ENCODE measurements around the gene TELO2. TPM values are rescaled to one million over a fixed set of nuclear protein-coding genes. Genes with fewer than 3 reads are reported as not detected.

TELO2 gene
- polyA plus RNA-seq, 3 donors: 7.3 to 58.1 (median 11.4) TPM

DNA sequence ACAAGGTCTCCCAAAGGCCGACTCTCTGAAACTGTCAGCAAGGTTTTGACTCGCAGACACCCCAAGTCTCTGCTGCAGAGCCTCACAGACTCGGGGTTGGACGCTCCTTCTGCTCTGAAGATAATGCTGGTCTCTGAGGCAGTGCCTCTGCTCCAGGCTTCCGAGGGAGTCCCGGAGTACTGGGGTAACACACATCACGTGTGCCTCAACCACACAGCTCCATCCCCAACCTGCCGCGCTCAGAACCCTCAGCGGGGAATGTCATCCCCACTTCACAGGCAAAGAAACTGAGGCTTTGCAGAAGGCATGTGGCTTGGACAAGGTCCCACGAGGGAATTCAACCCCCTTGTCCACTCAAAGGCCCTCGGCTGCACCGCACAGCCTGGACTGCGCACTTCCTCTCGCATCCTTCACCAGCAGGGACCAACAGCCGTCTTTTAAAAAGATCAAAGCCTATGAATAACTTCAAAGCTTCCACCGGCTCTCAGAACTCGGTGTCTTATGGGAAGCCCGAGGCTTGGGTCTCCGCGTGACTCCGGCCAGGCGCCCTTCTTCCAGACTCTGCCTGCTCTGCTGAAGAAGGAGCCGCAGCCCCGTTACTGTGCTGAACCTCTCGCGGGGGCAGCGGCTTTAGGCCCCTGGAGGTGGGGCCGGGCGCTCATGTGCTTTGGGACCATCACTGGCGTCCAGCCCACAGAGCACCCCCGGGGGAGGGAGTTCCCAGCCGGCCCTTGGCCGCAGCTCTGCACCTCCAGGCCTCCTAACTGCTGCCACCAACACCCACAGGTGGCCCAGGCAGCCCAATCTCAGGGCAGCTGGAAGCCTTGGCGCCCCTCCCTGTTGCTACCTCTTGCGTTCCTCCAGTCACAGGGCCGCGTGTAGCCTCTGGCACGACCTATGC lies 42.5 kb downstream of the TELO2 start:
- intact Hi-C loops (cut with micrococcal nuclease): no loop called here
- no peak overlapping the region for H3K27ac ChIP-seq (ENCODE audit: low read depth in 1 of 2, low read length in 2 of 2)
- no peaks in the 10 kb centered on the region for H4K20me1 ChIP-seq (ENCODE audit: insufficient read depth, low read length)
- H3K4me3 ChIP-seq (replicated peaks in 1 of 3; ENCODE audit: low read depth in 2 of 3, low read length in 3 of 3): no peak overlapping the region
- H3K4me1 ChIP-seq (ENCODE audit: control insufficient read depth in 1 of 2, insufficient read depth in 2 of 2, low read length in 2 of 2): peaks cover 15 to 16% of the 10 kb centered on the region in 2 donors
- no peak overlapping the region for H3K4me2 ChIP-seq (replicated peaks; ENCODE audit: extremely low read depth, low read length, poor library complexity, severe bottlenecking)
- no peak overlapping the region for H3K9ac ChIP-seq (ENCODE audit: insufficient read depth, low read length, poor library complexity, severe bottlenecking)
- H3K9me3 ChIP-seq (replicated peaks in 1 of 2; ENCODE audit: control insufficient read depth in 1 of 2, insufficient read depth in 1 of 2, low read length in 2 of 2): no peaks in the 10 kb centered on the region
- Mint-ChIP-seq H3K4me1 (peaks cover 15% of the 10 kb centered on the region), H3K27me3 (ENCODE audit: low read depth in 3 of 3) (peaks cover 37 to 52% (median 41%) of the 10 kb centered on the region in 3 donors), H3K36me3 (peaks cover 7 to 22% of the 10 kb centered on the region in 2 donors), H3K27ac (no peak overlapping the region), H3K9me3 (peaks cover 0 to 10% (median 0%) of the 10 kb centered on the region in 7 donors), H3K4me3 (peak overlapping the region; percentile 27 to 74)
- no peak for DNase-seq
- peaks cover 0 to 43% of the 10 kb centered on the region in 2 donors for H3K27me3 ChIP-seq (ENCODE audit: control insufficient read depth in 2 of 2, insufficient read depth in 2 of 2, low read length in 2 of 2)
- H3K36me3 ChIP-seq (replicated peaks in 1 of 2; ENCODE audit: control insufficient read depth in 1 of 2, insufficient read depth in 2 of 2, low read length in 2 of 2): no peaks in the 10 kb centered on the region
- H3K79me2 ChIP-seq (ENCODE audit: insufficient read depth, low read length): no peaks in the 10 kb centered on the region
- WGBS (ENCODE audit: insufficient coverage): 62% methylated on average over 35 of the region's 39 CpGs
- no peak overlapping the region for H2AFZ ChIP-seq (ENCODE audit: insufficient read depth, low read depth, low read length, poor library complexity, severe bottlenecking)
- TF ChIP-seq, protein P1, sequence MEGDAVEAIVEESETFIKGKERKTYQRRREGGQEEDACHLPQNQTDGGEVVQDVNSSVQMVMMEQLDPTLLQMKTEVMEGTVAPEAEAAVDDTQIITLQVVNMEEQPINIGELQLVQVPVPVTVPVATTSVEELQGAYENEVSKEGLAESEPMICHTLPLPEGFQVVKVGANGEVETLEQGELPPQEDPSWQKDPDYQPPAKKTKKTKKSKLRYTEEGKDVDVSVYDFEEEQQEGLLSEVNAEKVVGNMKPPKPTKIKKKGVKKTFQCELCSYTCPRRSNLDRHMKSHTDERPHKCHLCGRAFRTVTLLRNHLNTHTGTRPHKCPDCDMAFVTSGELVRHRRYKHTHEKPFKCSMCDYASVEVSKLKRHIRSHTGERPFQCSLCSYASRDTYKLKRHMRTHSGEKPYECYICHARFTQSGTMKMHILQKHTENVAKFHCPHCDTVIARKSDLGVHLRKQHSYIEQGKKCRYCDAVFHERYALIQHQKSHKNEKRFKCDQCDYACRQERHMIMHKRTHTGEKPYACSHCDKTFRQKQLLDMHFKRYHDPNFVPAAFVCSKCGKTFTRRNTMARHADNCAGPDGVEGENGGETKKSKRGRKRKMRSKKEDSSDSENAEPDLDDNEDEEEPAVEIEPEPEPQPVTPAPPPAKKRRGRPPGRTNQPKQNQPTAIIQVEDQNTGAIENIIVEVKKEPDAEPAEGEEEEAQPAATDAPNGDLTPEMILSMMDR (IDR thresholded peaks at IDR 0.05): no peak

DNA sequence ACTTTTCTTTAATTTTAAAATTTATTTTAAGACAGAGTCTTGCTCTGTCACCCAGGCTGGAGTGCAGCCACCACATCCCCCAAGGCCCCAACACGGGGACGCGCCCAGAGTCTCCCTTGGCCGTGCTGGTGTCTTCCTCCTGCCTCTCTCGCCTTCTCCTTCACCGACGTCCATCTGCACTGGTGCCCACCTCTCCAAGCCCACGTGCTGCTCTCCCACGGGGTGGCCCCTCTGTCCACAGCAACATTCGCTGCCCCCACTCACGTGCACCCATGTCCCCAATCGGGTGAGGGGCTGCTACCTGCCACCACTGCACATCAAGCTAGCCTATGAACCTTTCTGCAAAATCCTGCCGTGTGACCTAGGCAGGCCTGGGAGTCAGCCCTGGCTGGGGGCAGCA lies 43.4 kb downstream of the TELO2 start:
- Histone ChIP-seq H3K27me3 (ENCODE audit: control insufficient read depth in 2 of 2, insufficient read depth in 2 of 2, low read length in 2 of 2) (peaks cover 0 to 43% of the 10 kb centered on the region in 2 donors), H3K36me3 (replicated peaks in 1 of 2; ENCODE audit: control insufficient read depth in 1 of 2, insufficient read depth in 2 of 2, low read length in 2 of 2) (no peaks in the 10 kb centered on the region), H3K4me2 (replicated peaks; ENCODE audit: extremely low read depth, low read length, poor library complexity, severe bottlenecking) (no peak overlapping the region), H3K79me2 (ENCODE audit: insufficient read depth, low read length) (no peaks in the 10 kb centered on the region), H3K9ac (ENCODE audit: insufficient read depth, low read length, poor library complexity, severe bottlenecking) (no peak overlapping the region), H3K4me3 (replicated peaks in 1 of 3; ENCODE audit: low read depth in 2 of 3, low read length in 3 of 3) (no peak overlapping the region), H4K20me1 (ENCODE audit: insufficient read depth, low read length) (no peaks in the 10 kb centered on the region), H3K27ac (ENCODE audit: low read depth in 1 of 2, low read length in 2 of 2) (no peak overlapping the region), H3K9me3 (replicated peaks in 1 of 2; ENCODE audit: control insufficient read depth in 1 of 2, insufficient read depth in 1 of 2, low read length in 2 of 2) (no peaks in the 10 kb centered on the region), H2AFZ (ENCODE audit: insufficient read depth, low read depth, low read length, poor library complexity, severe bottlenecking) (no peak overlapping the region), H3K4me1 (ENCODE audit: control insufficient read depth in 1 of 2, insufficient read depth in 2 of 2, low read length in 2 of 2) (peaks cover 15 to 17% of the 10 kb centered on the region in 2 donors)
- Mint-ChIP-seq H3K9me3 (peaks cover 0 to 7% (median 0%) of the 10 kb centered on the region in 7 donors), H3K4me1 (peaks cover 15% of the 10 kb centered on the region), H3K4me3 (no peak overlapping the region), H3K27me3 (ENCODE audit: low read depth in 3 of 3) (peaks cover 37 to 52% (median 41%) of the 10 kb centered on the region in 3 donors), H3K27ac (no peak overlapping the region), H3K36me3 (peaks cover 7 to 24% of the 10 kb centered on the region in 2 donors)
- WGBS (ENCODE audit: insufficient coverage): 76% methylated on average over 10 of the region's 13 CpGs
- intact Hi-C loops (cut with micrococcal nuclease): no loop called here
- no peak for DNase-seq
- TF ChIP-seq, protein P1 (IDR thresholded peaks at IDR 0.05): no peak

All from CD14-positive monocyte (primary cell).